ENCODE results near the gene CCDC60.

DNA sequence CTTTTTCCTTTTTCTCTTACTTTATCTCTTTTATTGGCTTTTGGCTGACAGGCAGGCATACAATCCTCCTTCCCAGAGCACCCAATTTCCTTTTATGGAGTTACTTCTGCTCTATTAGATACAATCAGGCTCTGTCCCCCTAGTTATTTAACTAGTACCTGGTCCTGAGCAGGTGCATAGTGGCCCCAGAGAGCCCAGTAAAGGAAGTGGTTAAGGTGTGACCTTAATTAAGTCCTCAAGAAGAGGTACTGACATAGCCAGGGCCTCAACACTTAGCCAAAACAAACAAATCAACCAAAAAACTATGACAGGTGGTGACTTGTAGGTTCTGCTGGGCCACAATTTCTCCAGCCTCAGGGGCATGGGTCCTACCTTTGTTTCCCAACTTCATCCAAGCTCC lies 82.9 kb downstream of the CCDC60 start:
- TF ChIP-seq, protein P1, sequence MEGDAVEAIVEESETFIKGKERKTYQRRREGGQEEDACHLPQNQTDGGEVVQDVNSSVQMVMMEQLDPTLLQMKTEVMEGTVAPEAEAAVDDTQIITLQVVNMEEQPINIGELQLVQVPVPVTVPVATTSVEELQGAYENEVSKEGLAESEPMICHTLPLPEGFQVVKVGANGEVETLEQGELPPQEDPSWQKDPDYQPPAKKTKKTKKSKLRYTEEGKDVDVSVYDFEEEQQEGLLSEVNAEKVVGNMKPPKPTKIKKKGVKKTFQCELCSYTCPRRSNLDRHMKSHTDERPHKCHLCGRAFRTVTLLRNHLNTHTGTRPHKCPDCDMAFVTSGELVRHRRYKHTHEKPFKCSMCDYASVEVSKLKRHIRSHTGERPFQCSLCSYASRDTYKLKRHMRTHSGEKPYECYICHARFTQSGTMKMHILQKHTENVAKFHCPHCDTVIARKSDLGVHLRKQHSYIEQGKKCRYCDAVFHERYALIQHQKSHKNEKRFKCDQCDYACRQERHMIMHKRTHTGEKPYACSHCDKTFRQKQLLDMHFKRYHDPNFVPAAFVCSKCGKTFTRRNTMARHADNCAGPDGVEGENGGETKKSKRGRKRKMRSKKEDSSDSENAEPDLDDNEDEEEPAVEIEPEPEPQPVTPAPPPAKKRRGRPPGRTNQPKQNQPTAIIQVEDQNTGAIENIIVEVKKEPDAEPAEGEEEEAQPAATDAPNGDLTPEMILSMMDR (IDR thresholded peaks at IDR 0.05), result no peak
- no peak for TF ChIP-seq POLR2A (IDR thresholded peaks at IDR 0.05)

All from adrenal gland (tissue), 5 donors.